Activated naive CD8-positive, alpha-beta T cell (primary cell): ENCODE results near the gene MBOAT1.

Experiments used
- H3K27ac Mint-ChIP-seq: one replicate; pipeline ENCODE4 v1.8.0; 2021; ENCODE audit warnings: mixed read lengths
- H3K27me3 Mint-ChIP-seq: one replicate; pipeline ENCODE4 v1.8.0; 2021; ENCODE audit warnings: mixed read lengths
- H3K36me3 Mint-ChIP-seq: one replicate; pipeline ENCODE4 v1.8.0; 2021; ENCODE audit warnings: mixed read lengths
- H3K4me1 Mint-ChIP-seq: one replicate; pipeline ENCODE4 v1.8.0; 2021; ENCODE audit warnings: low read depth, mixed read lengths
- H3K4me3 Mint-ChIP-seq: one replicate; pipeline ENCODE4 v1.8.0; 2021; ENCODE audit warnings: mild to moderate bottlenecking, mixed read lengths
- H3K9me3 Mint-ChIP-seq: one replicate; pipeline ENCODE4 v1.8.0; 2021; ENCODE audit warnings: low read depth, mixed read lengths

The MBOAT1 gene

DNA sequence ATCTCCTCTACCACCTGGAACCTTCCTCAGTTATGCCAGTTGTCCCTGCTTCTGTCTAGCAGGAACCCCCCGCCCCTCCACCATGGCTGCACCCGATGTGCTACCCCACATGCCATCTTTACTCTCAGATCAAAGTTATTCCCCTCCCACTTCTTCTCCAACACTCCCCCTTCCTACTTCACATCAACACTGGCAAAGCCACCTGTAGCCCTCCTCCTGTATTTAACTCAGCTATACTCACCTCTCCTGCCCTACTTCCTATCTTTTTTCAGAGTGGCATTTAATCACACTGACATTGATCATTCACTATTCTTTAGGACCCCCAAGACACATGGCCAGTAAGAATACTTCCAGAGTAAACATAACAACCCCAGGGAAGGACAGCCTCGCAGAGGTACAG is 84.3 kb downstream of the MBOAT1 start:
- Mint-ChIP-seq H3K4me3 (no peak overlapping the region), H3K36me3 (no peaks in the 10 kb centered on the region), H3K27ac (no peak overlapping the region)

DNA sequence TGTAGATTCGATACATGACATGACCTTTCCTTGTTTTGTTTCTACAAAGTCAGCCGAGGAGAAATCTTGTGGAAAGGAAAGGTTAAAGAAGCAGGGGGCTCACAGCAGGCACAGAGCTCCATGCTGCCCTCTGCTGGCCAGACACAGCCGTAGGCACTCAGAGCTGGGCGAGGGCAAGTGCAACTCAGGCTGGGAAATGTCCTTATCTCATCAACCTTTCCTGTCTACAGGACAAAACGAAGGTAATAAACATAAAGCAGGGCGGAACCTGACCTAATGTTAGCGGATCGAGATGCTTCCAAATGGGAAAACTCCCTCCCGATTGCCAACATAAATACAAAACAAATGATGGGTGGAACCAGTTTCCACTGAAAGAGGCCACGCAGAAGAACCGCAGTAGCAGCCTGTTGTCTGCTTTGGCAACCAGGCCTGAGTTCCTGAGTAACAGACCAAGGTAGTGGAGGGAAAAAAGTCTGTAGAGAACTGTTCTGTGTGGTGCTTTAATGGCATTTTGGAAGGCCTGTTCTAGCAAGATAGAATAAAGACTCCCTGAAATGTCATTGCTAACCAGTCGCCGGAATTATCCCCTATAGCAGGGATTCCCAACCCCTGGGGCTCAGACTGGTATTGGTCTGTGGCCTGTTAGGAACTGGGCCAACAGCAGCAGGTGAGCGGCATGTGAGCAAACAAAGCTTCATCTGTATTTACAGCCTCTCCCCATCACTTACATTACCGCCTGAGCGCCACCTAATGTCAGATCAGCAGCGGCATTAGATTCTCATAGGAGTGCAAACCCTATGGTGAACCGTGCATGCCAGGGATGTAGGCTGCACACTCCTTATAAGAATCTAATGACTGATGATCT is 85.2 kb downstream of the MBOAT1 start:
- Mint-ChIP-seq H3K27ac (no peak overlapping the region), H3K4me1 (no peaks in the 10 kb centered on the region), H3K36me3 (no peaks in the 10 kb centered on the region), H3K9me3 (no peaks in the 10 kb centered on the region), H3K4me3 (no peak overlapping the region), H3K27me3 (no peaks in the 10 kb centered on the region)

More for the DNA sequence above, 84.3 kb downstream of the MBOAT1 start:
- Mint-ChIP-seq H3K4me1 (no peaks in the 10 kb centered on the region), H3K27me3 (no peaks in the 10 kb centered on the region), H3K9me3 (no peaks in the 10 kb centered on the region)

DNA sequence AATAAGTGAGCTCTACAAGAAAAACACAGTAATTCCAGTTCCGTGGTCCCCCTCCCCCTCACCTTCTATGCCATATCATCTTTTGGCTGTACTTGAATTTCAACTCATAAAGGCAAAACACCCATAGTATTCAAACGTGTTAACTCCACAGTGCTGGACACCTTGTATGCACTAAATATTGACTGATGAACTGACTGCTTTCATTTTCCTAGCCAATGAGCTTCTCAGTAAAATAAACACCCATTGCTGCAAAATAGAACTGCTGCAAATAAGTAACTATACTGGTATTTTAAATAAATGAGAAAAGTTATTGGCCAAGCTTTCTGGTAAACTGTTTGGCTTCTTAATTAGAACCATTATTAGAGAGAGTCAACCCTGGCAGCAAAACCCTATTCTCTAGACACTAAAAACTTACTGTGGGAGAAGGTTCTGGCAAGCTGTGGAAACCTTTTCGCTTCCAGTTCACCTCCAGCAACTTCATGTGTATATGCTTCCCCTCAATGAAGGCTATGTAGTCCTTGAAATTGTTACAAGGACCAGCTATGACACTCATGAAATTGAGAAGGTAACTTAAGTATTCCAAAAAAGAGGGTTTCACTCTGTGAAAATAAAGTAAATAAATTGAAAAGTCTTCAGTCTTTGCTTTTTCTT is 86.0 kb downstream of the MBOAT1 start:
- H3K4me3 Mint-ChIP-seq, result no peak overlapping the region
- H3K27me3 Mint-ChIP-seq, result no peaks in the 10 kb centered on the region
- H3K9me3 Mint-ChIP-seq, result no peaks in the 10 kb centered on the region
- no peak overlapping the region for H3K27ac Mint-ChIP-seq
- H3K36me3 Mint-ChIP-seq, result no peaks in the 10 kb centered on the region
- H3K4me1 Mint-ChIP-seq, result no peaks in the 10 kb centered on the region

DNA sequence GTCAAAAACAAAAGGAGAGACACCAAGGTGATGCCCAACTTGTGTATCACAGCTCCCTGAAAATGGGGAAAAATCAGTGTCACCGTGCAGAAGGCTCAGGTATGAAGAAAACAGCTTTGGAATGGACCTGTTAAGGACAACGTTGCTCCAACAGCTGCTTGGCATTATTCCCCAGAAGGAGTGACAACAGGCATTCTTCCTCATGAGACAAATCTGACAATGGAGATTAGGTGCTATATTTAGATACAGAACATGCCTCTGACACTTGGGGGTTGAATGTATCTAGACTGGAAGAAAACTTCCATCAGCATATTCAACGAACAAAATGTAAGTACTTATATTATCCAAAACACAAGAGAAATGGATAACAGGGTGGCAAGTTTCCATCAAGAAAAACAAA is 87.7 kb downstream of the MBOAT1 start:
- Mint-ChIP-seq H3K36me3 (no peaks in the 10 kb centered on the region), H3K27ac (no peak overlapping the region), H3K4me3 (no peak overlapping the region), H3K27me3 (no peaks in the 10 kb centered on the region), H3K4me1 (no peaks in the 10 kb centered on the region), H3K9me3 (no peaks in the 10 kb centered on the region)

DNA sequence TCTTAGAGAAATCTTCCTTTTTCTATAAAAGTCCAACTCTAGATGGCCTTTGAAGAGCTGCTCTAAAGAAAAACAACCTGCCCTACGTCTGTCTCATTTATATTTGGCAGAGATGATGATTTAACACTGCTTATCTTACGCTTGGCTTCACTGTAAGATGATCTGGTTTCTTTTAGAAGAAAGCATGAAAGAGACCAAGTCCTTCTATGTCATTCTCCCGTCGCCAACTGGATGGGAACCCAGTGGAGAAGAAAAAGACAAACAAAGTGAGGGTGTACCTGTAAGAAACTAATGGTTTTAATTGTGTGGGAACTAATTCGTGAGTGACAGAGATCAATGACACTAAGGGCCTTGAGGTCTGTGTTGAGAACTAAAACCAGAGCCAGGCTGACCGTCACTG is 92.8 kb downstream of the MBOAT1 start:
- no peaks in the 10 kb centered on the region for H3K4me1 Mint-ChIP-seq
- H3K27me3 Mint-ChIP-seq, result no peaks in the 10 kb centered on the region
- no peak overlapping the region for H3K27ac Mint-ChIP-seq
- H3K4me3 Mint-ChIP-seq, result no peak overlapping the region
- peaks cover 5% of the 10 kb centered on the region for H3K36me3 Mint-ChIP-seq
- no peaks in the 10 kb centered on the region for H3K9me3 Mint-ChIP-seq

DNA sequence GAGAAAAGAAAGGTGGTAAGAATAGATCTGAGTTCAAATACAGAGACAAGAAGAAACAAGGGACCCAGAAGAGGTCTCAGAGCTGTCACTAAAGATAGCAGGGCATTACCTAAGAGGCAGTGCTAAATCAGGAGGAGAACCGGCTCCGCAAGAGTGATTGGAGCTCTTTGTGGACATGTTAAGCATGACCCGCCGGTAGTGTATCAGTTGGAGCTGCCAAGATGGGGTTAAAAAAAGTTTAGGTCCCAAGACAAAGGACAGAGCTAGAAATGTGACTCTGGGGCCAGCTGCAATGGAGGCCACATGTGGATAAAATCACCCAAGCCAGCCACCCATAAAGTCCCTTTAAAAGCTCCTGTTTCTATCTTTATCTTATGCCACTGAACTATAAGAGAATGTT is 93.4 kb downstream of the MBOAT1 start:
- Mint-ChIP-seq H3K36me3 (peaks cover 5% of the 10 kb centered on the region), H3K27ac (no peak overlapping the region)

DNA sequence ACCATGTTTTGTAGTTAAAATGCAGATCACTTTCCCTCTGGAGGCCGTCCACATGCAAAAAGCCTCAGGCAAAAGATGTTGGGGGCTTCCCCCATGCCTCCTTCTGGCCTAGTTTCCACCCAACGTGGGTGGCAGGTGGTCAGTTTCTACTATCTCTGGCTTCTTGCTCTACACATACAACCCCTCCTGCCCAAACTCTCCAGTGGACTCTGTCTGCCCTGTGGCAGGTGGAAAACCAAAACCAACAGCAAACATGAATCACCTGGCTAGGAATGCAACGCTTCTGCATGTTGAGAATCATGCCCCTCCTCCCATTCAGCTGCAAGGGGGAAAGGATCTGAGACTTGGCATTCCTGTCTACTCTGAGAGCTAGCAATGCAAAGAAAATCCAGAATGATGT is 94.8 kb downstream of the MBOAT1 start:
- Mint-ChIP-seq H3K36me3 (peaks cover 5% of the 10 kb centered on the region), H3K4me1 (no peaks in the 10 kb centered on the region), H3K27me3 (no peaks in the 10 kb centered on the region), H3K4me3 (no peak overlapping the region), H3K27ac (no peak overlapping the region), H3K9me3 (no peaks in the 10 kb centered on the region)

More for the DNA sequence above, 93.4 kb downstream of the MBOAT1 start:
- H3K27me3 Mint-ChIP-seq, result no peaks in the 10 kb centered on the region
- no peak overlapping the region for H3K4me3 Mint-ChIP-seq
- no peaks in the 10 kb centered on the region for H3K4me1 Mint-ChIP-seq
- H3K9me3 Mint-ChIP-seq, result no peaks in the 10 kb centered on the region

DNA sequence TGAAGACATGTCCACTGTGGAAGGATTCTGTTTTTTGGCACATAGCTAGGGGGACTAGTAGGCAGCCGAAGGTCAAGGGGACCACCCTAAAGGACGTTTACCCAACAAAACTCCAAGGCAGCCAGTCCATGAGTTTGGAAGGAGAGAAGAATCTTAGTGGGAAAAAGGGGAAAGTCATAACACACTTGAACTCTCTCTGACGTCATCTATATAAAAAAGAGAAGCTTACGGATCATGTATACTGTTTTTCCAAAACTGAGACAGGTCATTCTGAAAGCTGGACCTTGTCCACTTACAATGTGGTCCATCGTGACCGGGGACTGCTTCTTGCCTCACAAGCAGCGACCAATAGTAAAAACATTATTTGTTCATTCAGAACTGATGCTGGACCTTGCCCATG is 95.5 kb downstream of the MBOAT1 start:
- H3K9me3 Mint-ChIP-seq, result no peaks in the 10 kb centered on the region
- H3K4me1 Mint-ChIP-seq, result no peaks in the 10 kb centered on the region
- no peak overlapping the region for H3K27ac Mint-ChIP-seq
- no peaks in the 10 kb centered on the region for H3K27me3 Mint-ChIP-seq
- H3K36me3 Mint-ChIP-seq, result peaks cover 5% of the 10 kb centered on the region
- H3K4me3 Mint-ChIP-seq, result no peak overlapping the region

DNA sequence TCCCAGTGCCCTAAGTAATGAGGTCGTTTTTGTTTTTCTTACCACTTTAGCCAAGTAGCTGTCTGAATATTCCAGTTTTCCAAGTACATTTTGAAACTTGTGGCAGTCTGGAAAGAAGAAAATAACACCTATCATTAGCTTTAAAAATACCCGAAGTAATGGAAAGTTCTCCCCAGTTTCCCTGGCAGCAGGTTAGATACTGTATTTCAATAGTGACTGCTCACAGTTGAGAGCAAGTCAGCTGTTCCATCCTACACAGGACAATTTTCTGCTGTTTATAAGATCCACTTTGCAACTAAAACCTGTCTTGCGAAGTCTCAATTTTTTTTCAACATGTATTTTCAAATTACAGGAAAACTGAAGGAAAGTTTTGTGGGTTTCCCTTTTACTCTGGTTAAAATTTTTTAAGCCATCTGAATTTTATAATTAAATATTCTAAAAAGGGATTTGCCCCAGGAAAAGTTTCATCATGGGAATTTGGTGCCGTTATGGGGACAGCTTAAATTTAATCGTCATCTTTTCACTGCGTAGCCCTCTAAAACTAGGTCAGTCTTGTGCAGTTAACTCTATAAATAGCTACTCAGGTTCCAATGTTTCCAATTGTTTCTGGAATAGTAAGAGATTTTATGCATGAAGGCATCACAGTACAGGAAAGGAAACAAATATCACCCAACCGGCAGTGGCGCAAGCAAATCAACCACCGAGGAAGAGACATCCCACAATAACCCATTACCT is 96.9 kb downstream of the MBOAT1 start:
- Mint-ChIP-seq H3K36me3 (peaks cover 5% of the 10 kb centered on the region), H3K27ac (no peak overlapping the region), H3K27me3 (no peaks in the 10 kb centered on the region)

DNA sequence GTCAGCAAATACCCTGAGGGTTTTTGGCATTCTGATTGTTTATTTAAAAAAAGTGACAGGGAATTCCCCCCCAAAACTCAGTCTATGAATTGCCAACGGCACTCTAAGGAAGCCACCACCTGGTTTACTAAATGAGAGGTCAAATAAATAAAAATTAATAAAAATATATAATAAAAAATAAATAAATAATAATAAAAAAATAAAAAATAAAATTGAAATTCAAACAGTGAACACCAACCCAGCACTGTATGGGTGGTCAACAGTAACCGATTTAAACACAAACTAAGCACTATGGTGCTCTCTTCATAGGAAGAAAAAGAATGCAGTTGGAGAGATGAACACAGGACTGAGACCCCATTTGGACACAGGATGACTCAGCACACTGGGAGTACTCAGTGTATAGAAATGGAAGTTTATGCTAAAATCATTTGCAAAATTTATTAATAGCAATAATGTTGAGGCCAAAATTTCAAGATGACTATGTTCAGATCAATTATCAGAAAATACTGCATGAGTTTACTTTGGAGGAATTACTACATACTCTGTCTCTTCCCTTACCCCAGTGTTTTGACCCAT is 98.5 kb downstream of the MBOAT1 start:
- H3K36me3 Mint-ChIP-seq, result peaks cover 7% of the 10 kb centered on the region
- no peaks in the 10 kb centered on the region for H3K4me1 Mint-ChIP-seq
- no peak overlapping the region for H3K4me3 Mint-ChIP-seq
- H3K27me3 Mint-ChIP-seq, result no peaks in the 10 kb centered on the region
- H3K27ac Mint-ChIP-seq, result no peak overlapping the region
- no peaks in the 10 kb centered on the region for H3K9me3 Mint-ChIP-seq

More for the DNA sequence above, 96.9 kb downstream of the MBOAT1 start:
- Mint-ChIP-seq H3K4me1 (no peaks in the 10 kb centered on the region), H3K9me3 (no peaks in the 10 kb centered on the region), H3K4me3 (no peak overlapping the region)

DNA sequence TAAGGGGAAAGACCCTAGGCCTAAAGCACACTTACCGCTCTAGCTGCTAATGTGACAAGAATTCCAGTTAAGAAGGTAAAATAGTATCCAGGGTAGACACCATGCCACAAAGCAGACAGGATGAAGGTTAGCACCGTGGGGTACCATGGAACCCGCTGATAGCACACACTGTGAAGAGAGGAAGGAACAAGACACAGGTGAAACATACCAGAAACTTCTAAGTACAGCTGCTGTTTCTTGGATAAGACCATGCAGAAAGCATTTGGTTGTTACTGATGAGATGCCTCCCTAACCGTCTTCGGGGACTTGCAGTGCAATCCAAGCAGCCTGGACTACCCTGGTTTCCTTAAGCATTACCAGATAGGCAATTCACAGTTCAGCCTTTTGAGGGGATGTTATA is 99.4 kb downstream of the MBOAT1 start:
- H3K4me3 Mint-ChIP-seq, result no peak overlapping the region

DNA sequence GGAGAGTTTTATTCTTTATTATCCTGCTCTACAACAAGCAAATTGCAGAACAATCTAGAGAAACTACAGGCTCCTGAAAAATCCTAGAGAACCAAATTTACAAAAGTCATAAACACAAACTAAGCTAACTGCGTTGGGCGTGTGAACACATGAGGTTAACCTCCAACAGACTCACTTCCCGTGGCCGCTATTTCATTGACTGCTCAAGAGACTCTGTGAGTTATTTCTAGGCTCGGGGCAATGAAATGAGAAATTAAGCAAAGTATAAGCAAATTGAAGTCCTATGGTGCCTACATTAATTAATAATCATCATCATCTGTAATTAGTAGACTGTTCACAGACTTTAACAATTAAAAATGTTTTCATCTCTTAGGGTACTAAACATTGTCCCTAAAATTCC is 100.0 kb downstream of the MBOAT1 start:
- no peak overlapping the region for H3K27ac Mint-ChIP-seq
- H3K4me3 Mint-ChIP-seq, result no peak overlapping the region
- peaks cover 5% of the 10 kb centered on the region for H3K36me3 Mint-ChIP-seq
- no peaks in the 10 kb centered on the region for H3K27me3 Mint-ChIP-seq
- no peaks in the 10 kb centered on the region for H3K9me3 Mint-ChIP-seq
- H3K4me1 Mint-ChIP-seq, result no peaks in the 10 kb centered on the region

More for the DNA sequence above, 99.4 kb downstream of the MBOAT1 start:
- Mint-ChIP-seq H3K27me3 (no peaks in the 10 kb centered on the region), H3K9me3 (no peaks in the 10 kb centered on the region), H3K4me1 (no peaks in the 10 kb centered on the region), H3K27ac (no peak overlapping the region), H3K36me3 (peaks cover 7% of the 10 kb centered on the region)

DNA sequence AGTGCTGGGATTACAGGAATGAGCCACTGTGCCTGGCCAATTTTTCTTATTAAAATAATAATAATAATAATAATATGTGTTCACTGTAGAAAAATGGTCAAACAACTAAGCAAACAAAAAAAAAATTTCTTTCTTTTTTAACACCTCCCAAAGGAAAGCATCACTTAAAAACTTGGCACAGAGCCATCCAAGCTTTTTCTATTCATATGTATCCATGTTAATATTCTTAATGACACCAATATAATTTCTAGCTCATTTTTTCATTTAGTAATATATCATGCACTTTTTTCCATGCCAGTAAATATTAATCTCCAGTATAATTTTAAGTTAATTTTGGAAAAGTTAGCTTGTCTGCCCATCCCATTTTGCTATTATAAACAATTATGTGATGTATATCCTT is 101.8 kb downstream of the MBOAT1 start:
- no peaks in the 10 kb centered on the region for H3K9me3 Mint-ChIP-seq
- H3K36me3 Mint-ChIP-seq, result peaks cover 5% of the 10 kb centered on the region
- no peaks in the 10 kb centered on the region for H3K4me1 Mint-ChIP-seq
- no peak overlapping the region for H3K27ac Mint-ChIP-seq
- H3K27me3 Mint-ChIP-seq, result no peaks in the 10 kb centered on the region
- no peak overlapping the region for H3K4me3 Mint-ChIP-seq

DNA sequence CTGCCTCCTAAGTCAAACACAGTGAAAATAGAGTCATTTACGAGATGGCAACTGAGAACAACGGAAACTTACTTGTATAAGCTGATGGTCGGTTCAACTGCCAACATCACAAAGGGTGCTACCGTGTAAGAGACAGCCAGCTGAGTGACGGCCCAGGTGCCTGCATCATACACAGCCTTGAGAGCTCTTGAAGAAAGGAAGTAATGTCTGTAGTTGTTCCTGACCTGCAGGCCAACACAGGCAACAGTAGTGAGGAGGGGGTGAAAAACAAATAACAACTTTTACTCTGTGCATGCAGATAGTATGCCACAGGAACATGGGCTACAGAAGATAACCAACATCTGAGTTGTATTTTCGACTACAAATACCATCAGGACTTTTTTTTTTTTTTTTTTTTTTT is 102.7 kb downstream of the MBOAT1 start:
- H3K27me3 Mint-ChIP-seq, result no peaks in the 10 kb centered on the region
- H3K27ac Mint-ChIP-seq, result no peak overlapping the region
- H3K9me3 Mint-ChIP-seq, result no peaks in the 10 kb centered on the region
- no peaks in the 10 kb centered on the region for H3K4me1 Mint-ChIP-seq
- H3K36me3 Mint-ChIP-seq, result peaks cover 3% of the 10 kb centered on the region
- no peak overlapping the region for H3K4me3 Mint-ChIP-seq

DNA sequence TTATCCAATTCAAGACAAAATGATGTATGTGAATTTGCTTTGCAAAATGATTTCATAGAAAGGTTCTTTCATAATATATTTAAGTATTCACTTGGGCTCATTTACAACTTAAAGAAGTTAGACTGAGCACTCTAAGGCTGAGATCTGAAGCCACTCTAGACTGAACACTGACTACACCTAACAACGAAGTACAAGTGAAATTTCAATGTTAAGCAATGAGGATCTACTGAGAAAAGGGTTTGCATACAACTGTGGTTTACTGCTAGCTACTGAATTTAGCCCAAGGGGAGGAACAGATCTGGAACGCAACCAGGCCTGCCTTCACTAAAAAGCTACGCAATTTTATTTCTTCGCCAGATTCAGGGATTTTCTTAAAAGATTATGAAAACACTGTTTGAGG is 106.4 kb downstream of the MBOAT1 start:
- H3K4me1 Mint-ChIP-seq, result no peaks in the 10 kb centered on the region
- no peaks in the 10 kb centered on the region for H3K27me3 Mint-ChIP-seq
- H3K36me3 Mint-ChIP-seq, result peaks cover 3% of the 10 kb centered on the region
- no peaks in the 10 kb centered on the region for H3K9me3 Mint-ChIP-seq
- H3K27ac Mint-ChIP-seq, result no peak overlapping the region
- H3K4me3 Mint-ChIP-seq, result no peak overlapping the region
